Activated T-helper 1 cell treated with Interleukin-2 at 50 U/mL for 16 hours (primary cell): Measurements from ENCODE around the gene UPF3B.
A peak's percentile ranks its signal among the peaks of the same experiment; 100 is the strongest.
"Not testable (repeated sequence)": the region's sequence is repeated elsewhere in the genome, so short reads cannot be mapped to it uniquely, and the experiment has no call there.

Experiments used
- DNase-seq: peaks from one replicate; pipeline ENCODE4 v3.0.0-alpha.2; 2020; ENCODE audit warnings: low read depth

UPF3B gene, protein sequence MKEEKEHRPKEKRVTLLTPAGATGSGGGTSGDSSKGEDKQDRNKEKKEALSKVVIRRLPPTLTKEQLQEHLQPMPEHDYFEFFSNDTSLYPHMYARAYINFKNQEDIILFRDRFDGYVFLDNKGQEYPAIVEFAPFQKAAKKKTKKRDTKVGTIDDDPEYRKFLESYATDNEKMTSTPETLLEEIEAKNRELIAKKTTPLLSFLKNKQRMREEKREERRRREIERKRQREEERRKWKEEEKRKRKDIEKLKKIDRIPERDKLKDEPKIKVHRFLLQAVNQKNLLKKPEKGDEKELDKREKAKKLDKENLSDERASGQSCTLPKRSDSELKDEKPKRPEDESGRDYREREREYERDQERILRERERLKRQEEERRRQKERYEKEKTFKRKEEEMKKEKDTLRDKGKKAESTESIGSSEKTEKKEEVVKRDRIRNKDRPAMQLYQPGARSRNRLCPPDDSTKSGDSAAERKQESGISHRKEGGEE

DNA sequence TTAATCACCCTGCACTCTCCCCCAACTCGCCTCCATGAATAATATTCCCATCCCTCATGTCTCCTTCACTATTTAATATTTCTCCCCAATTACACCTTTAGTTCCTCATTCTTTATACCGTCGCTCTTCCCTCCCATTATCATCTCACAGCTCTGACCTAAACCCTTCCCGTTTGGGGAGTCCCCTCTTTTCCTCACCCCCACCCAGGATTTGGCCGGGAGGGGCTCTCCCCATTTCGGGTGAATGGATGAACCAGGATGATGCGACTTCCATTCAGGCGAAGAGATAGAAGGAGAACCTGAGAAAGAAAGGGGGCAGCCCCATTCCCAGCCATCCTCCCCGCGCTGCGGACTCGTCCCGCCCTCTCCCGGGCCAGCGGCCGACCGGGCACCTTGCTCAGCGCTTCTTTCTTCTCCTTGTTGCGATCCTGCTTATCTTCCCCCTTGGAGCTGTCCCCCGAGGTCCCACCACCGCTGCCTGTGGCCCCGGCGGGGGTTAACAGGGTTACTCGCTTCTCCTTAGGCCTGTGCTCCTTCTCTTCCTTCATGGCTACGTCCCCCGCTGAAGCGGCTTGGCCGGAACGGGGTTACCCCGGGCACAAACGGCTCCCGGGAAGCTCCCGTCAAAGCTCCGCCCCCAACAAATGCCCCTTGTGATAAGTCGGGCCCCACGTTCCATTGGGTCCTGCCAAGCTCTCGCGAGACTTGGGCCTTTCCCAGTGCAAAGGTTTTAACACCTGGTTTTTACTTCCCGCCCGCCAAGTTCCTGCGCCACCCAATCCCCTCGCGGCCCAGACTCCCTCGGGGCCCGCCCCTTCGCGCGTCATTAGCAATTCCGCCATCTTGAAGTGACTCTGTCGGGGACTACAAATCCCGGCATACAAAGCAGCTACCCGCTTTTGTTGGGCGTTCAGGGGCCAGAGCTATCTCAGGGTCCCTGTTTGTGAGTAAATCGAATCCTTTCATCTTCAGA lies at the start of gene UPF3B:
Gene UPF3B (minus strand): TSS at position 582 of the 972 bp plus-strand sequence. CDS start 35 bp downstream, at position 547.
- peak; percentile 83 for DNase-seq

DNA sequence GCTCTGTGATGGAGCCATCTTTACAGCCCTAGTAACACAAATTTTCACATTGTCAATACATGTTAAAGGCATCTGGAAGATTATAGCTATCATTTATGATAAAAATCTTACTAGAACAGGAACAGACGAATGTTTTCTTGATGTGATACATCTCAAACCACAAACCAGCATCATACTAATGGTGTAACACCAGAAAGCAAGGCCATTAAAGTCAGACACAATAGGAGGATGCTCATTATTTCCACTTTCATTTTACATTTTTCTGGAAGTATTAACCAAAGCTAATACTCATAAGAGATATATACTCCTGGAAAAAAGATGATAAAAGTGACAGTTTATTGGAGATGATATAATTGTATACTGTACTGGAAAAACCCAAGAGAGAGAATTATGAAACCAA lies 48.2 kb upstream of the UPF3B start:
- no peak for DNase-seq

DNA sequence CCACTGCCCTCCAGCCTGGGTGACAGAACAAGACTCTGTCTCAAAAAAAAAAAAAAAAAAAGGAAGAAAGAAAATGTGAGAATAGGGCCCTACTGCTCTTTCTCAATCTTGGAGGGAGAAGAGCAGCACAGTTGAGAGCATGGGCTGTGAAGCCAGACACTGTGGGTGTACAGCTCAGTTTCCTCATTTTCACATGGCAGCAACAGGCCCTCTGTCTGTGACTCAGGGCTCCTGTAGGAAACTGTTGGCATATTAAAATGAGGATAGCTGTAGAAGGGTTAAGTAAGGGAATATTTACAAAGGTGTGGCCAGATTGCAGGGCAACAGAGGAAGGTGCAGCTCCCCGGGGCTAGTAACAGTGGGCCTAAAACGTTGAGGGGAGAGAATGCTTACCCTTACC lies 46.4 kb upstream of the UPF3B start:
- no peak for DNase-seq

DNA sequence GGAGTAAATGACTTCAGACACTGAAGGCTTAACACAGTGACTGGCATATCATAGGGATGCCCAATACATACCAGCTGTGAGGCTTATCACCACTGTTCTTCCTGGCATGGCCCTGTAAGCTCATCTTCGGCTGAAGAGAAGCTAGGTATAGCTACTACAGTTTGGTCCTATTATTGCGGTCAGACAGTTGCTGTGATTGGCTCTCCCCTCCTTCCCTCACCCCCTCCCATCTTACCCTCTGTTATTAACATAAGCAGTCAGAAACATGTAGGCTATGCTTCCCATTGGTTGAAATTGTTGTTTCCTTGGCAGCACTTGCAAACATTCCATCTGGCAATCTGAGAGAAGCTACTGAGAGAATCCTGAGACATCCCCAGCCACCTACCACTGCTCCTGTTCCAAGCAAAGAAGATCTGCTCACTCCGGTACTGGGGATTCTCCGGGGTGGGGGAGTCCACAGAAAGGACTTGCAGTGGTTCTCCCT lies 43.1 kb upstream of the UPF3B start, which contains the start of gene AKAP14:
Gene AKAP14 (plus strand): TSS at position 51 of the 484 bp plus-strand sequence. CDS start 7,331 bp downstream, outside the sequence.
- no peak for DNase-seq

DNA sequence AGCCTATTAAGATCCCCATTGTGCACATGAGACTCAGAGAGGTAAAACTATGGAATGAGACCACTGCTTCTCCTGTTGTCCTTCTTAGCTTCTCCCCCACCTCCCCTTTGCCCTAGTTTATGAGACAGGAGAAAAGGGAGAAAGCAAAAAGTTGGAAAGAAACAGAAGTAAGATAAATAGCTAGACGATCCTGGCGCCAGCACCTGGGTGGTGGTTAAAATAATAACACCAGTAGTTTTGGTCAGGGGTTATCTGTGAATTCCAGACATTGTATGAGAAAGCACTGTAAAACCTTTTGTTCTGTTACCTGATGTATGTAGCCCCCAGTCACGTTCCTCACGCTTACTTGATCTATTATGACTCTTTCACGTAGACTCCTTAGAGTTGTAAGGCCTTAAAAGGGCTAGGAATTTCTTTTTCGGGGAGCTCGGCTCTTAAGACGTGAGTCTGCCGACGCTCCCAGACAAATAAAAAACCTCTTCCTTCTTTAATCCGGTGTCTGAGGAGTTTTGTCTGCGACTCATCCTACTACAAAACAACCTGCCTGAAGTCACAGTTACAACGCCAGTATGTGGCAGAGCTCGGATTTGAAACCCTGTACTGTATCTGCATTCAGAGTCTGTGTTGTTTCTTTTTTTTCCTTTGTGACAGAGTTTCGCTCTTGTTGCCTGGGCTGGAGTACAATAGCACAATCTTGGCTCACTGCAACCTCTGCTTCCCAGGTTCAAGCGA lies 39.4 kb upstream of the UPF3B start:
- not testable (repeated sequence) for DNase-seq

DNA sequence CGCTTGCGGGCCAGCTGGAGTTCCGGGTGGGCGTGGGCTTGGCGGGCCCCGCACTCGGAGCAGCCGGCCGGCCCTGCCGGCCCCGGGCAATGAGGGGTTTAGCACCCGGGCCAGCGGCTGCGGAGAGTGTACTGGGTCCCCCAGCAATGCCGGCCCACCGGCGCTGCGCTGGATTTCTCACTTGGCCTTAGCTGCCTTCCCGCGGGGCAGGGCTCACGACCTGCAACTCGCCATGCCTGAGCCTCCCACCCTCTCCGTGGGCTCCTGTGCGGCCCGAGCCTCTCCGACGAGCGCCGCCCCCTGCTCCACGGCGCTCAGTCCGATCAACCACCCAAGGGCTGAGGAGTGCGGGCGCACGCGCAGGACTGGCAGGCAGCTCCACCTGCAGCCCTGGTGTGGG lies 37.9 kb upstream of the UPF3B start:
- not testable (repeated sequence) for DNase-seq

DNA sequence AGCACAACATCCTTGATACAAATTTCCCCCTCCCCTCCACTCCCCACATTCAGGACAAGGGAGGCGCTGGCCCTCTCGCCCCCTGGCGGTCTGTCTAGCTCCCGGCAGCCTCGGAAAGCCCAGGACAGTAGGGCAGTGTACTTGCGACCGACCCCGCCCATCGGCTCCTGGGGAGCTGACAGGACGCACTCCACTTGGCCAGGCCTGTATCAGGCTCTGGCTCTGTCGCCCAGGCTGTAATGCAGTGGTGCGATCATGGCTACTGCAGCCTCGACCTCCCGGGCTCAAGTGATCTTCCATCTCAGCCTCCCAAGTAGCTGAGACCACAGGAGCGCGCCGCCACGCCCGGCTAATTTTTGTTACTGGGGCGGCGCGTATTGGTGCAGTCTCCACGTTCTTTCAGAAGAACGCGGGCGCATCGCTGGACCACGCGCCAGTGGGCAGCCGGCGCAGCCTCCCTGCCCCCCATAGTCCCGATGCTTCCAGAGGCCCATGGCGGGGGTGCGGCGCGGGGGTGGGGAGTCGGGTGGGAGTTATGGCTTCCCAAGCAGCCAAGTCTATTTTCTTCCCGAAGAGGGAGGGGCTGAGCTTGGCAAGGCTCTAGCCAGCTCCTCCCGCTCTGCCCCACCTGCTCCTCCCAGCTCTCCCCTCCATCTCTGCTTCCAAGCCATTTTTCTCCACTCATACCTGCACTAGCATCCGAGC lies 35.1 kb upstream of the UPF3B start:
- DNase-seq = peak; percentile 33

DNA sequence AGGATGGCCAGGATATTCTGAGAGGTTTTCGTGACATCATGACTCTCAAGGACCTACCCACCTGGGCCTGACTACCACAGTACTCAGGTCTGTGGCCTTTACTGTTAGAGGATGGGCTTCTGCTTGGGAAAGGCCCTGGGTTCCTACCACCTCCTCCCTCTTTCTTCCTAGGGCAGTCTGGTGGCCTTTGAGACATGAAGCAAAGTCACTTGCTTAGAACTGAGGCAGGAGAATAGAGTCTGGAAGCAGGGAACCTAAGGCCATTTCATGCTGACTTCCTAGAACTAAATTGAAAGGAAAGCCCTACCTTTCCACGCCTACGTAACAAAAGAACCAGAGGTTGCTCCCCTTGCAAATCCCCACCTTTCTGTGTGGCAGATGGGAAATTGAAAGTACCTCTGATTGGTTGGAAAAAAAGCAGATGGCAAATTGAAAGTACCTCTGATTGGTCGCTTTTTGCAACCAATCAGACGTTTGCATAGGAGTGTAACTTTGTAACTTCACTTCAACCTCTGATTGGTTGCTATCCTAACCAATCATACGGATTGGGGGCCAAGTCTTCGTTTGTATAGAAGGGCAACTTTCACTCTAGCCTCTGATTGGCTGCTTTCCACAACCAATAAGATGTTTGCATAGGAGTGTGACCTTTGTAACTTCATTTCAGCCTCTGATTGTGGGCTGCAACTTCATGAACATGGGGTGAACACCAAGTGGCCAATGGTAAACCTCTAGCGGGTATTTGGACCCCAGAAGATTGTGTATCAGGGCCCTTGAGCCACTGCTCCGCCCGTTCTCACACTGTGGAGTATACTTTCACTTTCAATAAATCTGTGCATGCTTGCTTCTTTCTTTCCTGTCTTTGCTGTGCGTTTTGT lies 33.0 kb upstream of the UPF3B start:
- no peak for DNase-seq

DNA sequence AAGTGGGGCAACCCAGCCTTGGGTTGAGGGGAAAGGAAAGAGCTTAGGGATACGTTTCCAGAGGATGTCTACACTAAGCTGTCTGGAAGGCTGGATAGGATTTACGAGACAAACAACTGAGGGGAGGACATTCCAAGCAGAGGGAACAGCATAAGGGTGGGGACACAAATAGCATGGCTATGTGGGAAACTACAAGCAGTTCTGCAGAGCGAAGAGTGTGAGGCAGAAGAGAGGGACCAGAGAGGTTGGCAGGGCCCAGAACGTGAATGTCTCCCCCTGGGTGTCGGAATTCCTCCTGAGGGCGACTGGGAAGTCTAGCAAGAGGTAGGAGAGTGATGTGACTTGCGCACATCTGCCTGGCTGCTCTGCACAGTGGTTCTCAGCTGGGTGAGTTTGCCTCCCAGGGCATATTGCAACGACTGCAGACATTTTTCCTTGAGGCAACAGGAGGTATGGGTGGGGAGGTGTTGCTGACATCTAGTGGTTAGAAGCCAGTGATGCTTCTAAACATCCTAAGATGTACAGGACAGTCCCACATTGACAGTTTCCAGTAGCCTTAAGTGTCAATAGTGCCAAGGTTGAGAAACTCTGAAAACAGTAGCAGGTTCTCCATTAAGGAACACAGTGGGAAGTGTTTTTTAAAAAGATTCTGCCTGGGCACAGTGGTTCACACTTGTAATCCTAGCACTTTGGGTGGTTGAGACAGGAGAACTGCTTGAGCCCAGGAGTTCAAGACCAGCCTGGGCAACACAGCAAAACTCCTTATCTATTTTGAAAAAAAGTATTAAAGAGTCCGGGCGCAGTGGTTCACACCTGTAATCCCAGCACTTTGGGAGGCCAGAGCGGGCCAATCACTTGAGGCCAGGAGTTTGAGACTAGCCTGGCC lies 28.0 kb upstream of the UPF3B start:
- no peak for DNase-seq

DNA sequence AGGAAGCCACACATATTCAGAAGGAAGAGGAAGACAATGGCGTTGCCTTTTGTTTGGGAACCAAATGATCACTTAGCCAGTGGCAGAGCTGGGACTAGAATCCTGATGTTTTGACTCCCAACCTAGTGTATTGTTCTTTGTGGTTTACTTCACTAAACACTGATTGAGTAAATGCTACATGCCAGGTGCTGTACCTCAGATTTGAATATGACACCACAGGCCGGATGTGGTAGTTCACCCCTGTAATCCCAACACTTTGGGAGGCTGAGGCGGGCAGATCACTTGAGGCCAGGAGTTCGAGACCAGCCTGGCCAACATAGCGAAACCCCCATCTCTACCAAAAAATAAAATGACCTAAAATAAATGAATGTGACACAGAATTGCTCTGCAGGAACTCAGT lies 27.3 kb upstream of the UPF3B start:
- no peak for DNase-seq

DNA sequence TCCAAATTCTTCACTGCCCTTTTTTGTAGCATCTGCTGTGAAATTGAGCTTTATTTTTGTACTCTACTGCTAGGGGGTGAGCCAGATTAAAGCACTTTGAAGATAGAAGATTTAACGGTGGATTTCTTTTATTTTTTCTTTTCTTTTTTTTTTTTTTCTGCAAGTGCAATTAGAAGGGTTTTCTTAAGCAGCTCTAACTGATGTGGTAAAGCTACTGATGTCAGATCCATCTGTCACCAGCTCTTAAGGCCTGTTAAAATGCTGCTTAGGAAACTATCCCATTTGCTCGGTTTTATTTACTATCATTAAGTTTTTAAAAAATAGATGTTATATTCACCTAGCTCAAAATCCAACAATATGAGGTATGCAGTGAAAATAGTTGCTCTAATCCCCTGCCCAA lies 26.0 kb upstream of the UPF3B start:
- no peak for DNase-seq

DNA sequence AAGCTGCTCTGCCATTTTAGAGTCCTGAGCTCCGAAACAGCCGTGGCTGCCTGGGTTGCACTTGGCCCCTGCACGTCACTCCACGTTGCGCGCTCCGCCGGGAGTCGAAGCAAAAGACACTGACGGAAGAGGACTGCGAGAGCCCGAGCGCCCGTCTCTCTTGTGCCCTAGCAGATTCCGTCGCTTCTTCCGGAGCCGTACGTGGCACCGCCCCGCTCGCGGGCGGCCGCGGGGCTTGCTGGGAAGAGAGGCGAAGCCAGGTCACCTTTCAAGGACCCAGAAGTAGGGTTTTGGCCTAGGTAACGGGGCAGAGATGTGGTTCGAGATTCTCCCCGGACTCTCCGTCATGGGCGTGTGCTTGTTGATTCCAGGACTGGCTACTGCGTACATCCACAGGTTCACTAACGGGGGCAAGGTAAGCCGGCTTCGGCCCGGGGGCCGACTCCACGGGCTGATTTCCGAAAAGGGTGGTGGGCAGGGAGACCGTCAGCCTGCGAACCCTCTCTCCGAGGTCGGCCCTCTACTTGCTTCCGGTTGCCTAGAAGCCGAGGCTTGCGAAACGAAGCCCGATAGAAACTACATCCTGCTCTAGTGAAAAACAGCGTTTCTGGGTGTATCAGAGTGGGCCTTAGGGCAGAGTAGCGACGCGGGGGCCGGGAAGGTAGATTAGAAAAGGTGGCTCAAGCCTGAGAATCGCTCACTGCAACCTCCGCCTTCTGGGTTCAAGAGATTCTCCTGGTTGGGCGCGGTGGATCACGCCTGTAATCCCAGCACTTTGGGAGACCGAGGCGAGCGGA lies 19.0 kb upstream of the UPF3B start, which contains the start of the genes NDUFA1 and RNF113A:
Gene NDUFA1 (plus strand): TSS at position 234 of the 797 bp plus-strand sequence. CDS start 80 bp downstream, at position 314.
Gene RNF113A (minus strand): TSS at position 135 of the 797 bp plus-strand sequence. CDS start 120 bp downstream, at position 15.
- peak; percentile 76 for DNase-seq

DNA sequence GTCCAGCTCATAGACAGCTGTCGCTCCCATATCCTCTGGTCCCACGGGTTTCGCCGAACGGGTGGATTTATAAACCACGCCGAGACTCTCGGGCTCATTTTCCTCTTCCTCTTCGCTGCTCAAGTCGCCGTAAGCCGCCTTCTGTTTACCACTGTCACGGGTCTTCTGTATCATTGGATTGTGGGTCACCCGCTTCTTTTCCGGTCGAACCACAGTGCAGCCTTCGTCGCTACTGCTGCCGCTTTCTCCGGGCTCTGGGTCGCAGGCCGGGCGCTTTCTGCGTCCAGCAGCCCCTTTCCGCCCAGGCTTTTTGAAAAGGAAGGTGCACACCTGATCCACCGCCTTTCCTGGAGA lies 18.5 kb upstream of the UPF3B start:
- DNase-seq = no peak

DNA sequence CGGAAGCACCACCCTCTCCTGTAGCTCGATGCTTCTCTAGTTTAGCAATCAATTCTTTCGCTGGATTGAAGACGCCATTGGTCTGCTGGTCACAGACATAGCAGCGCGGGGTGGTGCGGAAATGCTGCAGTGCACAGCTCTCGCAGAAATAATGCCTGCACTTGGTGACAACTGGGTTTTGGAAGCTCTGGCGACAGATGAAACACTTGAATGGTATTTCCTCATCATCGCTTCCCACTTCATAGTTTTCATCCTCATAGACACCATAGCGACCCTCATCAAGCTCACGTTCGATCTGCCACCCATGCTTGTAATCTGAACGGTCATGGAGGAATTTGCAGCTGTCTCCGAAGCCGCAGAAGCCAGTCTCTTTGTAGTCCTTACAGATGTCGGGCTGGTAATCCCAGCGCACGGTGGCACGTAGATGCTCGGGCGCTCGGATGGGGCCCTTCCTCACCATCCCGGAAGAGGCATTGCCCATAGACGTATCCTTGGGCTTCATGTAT lies 17.9 kb upstream of the UPF3B start:
- DNase-seq = no peak

DNA sequence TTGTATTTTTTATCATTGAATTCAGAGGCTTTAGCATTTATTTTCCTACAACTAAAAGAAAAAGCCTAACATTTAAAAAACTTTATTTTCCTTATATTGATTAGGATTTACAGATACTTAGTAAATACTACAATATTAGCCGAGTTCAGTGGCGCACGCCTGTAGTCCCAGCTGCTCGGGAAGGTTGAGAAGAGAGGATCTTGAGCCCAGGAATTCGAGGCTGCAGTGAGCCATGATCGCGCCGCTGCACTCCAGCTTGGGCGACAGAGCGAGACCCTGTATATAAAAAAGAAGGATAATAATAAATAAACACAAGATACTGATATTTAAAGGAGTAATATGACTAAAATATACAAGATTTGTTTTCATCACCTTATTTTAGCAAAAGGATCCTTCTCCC lies 681 bp upstream of the UPF3B start:
- no peak for DNase-seq

DNA sequence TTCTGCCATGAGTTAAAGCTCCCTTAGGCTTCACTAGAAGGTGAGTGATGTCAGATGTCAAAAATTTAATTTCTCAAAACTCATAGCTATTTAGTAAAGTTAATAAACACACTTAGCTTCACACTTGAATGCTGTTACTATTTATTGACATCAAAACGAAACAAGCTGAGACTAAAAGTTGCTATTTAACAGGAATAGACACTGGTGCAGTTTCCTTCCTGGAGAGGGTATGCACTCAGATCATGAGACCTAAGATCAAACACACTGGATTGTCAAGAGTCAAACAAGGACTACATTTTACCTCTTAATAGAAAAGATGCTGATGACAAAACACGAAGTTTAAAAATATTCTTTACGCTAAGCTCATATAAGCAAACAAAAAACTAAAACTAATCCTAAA lies 18.9 kb downstream of the UPF3B start:
- DNase-seq = no peak

DNA sequence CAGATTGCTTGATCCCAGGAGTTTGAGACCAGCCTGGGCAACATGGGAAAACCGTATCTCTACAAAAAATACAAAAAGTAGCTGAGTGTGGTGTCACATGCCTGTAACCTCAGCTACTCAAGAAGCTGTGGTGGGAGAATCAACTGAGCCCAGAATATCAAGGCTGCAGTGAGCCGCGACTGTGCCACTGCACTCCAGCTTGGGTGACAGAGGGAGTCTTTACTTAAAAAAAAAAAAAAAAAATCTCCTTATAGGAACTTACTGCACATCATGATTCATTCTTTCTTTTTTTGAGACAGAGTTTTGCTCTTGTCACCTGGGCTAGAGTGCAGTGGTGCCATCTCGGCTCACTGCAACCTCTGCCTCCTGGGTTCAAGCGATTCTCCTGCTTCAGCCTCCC lies 24.3 kb downstream of the UPF3B start:
- no peak for DNase-seq
